ENCODE data around the gene NR3C1. TPM values are rescaled to one million over a fixed set of nuclear protein-coding genes. Genes with fewer than 3 reads are reported as not detected.

Gene NR3C1
- total and polyA plus RNA-seq, 2 of the 13 experiments (the other 11 are each of a cell fraction or from before 2014, with no cell fraction given) = 10.0 to 24.3 TPM

DNA sequence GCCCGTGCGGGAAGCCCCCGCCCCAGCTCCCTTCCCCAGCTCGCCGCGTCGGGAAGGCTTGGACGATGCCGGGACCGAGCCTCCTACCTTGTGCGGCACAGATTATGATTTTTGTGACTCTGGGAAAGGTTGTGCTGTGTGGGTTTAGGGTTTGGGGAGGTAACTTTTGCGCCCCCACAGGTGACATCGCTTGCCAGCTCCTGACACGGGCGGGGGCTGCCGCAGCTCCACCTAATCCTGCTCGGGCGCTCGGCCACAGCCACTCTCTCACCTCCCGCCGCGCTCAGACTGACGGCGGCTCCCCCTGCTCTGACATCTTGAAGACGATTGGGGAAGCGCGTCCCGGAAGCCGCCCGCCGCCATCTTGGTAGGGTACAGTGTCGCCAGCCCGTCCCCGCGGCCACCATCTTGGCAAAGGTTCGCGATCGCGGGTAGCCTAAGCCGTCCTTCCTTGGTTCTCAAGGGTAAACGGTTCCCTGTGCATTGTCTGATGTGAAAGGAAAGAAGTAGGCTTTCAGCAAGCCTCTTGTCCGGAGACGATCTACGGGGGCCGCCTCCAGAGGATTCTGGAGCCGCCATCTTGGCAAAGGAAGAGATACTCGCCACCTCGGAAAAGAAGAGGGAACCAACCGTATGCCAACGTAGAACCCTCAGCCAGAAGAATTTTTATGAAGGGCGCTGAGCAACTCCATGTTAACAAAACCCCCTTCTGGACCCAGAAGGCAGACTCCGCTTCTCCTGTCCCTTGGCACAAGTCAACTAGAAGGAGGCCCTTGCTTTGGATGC, 1.8 kb upstream of the NR3C1 start (continued):
- TF ChIP-seq, protein P1, sequence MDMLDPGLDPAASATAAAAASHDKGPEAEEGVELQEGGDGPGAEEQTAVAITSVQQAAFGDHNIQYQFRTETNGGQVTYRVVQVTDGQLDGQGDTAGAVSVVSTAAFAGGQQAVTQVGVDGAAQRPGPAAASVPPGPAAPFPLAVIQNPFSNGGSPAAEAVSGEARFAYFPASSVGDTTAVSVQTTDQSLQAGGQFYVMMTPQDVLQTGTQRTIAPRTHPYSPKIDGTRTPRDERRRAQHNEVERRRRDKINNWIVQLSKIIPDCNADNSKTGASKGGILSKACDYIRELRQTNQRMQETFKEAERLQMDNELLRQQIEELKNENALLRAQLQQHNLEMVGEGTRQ (IDR thresholded peaks at IDR 0.05; ENCODE audit: low read depth, low read length) = no peak
- TF ChIP-seq, protein P1 (CRISPR knock-in tag; IDR thresholded peaks at IDR 0.05; ENCODE audit: borderline replicate concordance) = no peak
- TF ChIP-seq, protein P2, sequence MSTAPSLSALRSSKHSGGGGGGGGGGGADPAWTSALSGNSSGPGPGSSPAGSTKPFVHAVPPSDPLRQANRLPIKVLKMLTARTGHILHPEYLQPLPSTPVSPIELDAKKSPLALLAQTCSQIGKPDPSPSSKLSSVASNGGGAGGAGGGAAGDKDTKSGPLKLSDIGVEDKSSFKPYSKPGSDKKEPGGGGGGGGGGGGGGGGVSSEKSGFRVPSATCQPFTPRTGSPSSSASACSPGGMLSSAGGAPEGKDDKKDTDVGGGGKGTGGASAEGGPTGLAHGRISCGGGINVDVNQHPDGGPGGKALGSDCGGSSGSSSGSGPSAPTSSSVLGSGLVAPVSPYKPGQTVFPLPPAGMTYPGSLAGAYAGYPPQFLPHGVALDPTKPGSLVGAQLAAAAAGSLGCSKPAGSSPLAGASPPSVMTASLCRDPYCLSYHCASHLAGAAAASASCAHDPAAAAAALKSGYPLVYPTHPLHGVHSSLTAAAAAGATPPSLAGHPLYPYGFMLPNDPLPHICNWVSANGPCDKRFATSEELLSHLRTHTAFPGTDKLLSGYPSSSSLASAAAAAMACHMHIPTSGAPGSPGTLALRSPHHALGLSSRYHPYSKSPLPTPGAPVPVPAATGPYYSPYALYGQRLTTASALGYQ (CRISPR knock-in tag; IDR thresholded peaks at IDR 0.05) = no peak
- no peak; the same call in 1 of the 2 replicates for TF ChIP-seq ZSCAN22 (CRISPR knock-in tag; IDR thresholded peaks at IDR 0.05)
- TF ChIP-seq, protein P3, sequence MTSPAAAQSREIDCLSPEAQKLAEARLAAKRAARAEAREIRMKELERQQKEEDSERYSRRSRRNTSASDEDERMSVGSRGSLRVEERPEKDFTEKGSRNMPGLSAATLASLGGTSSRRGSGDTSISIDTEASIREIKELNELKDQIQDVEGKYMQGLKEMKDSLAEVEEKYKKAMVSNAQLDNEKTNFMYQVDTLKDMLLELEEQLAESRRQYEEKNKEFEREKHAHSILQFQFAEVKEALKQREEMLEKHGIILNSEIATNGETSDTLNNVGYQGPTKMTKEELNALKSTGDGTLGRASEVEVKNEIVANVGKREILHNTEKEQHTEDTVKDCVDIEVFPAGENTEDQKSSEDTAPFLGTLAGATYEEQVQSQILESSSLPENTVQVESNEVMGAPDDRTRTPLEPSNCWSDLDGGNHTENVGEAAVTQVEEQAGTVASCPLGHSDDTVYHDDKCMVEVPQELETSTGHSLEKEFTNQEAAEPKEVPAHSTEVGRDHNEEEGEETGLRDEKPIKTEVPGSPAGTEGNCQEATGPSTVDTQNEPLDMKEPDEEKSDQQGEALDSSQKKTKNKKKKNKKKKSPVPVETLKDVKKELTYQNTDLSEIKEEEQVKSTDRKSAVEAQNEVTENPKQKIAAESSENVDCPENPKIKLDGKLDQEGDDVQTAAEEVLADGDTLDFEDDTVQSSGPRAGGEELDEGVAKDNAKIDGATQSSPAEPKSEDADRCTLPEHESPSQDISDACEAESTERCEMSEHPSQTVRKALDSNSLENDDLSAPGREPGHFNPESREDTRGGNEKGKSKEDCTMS (CRISPR knock-in tag; conservative IDR thresholded peaks at IDR 0.05) = no peak
- TF ChIP-seq, protein P4, sequence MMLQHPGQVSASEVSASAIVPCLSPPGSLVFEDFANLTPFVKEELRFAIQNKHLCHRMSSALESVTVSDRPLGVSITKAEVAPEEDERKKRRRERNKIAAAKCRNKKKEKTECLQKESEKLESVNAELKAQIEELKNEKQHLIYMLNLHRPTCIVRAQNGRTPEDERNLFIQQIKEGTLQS (CRISPR knock-in tag; IDR thresholded peaks at IDR 0.05) = peak; percentile 29; the same call in 1 of the 2 replicates
- TF ChIP-seq EED (CRISPR knock-in tag; IDR thresholded peaks at IDR 0.05) = 0 out of 2 replicates have a peak, but pooled peaks have one; percentile 35
- TF ChIP-seq, protein P5, sequence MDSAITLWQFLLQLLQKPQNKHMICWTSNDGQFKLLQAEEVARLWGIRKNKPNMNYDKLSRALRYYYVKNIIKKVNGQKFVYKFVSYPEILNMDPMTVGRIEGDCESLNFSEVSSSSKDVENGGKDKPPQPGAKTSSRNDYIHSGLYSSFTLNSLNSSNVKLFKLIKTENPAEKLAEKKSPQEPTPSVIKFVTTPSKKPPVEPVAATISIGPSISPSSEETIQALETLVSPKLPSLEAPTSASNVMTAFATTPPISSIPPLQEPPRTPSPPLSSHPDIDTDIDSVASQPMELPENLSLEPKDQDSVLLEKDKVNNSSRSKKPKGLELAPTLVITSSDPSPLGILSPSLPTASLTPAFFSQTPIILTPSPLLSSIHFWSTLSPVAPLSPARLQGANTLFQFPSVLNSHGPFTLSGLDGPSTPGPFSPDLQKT (CRISPR knock-in tag; IDR thresholded peaks at IDR 0.05; ENCODE audit: borderline replicate concordance) = no peak
- TF ChIP-seq, protein P6, sequence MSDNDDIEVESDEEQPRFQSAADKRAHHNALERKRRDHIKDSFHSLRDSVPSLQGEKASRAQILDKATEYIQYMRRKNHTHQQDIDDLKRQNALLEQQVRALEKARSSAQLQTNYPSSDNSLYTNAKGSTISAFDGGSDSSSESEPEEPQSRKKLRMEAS (IDR thresholded peaks at IDR 0.05) = peak; percentile 81
- 0 out of 2 replicates have a peak, but pooled peaks have one; percentile 55 for TF ChIP-seq ZNF274 (CRISPR knock-in tag; IDR thresholded peaks at IDR 0.05)
- TF ChIP-seq AHR (CRISPR knock-in tag; IDR thresholded peaks at IDR 0.05) = 0 out of 2 replicates have a peak, but pooled peaks have one; percentile 69
- peak; percentile 34 for TF ChIP-seq HNRNPLL (IDR thresholded peaks at IDR 0.05; ENCODE audit: low read depth, low read length, poor library complexity, severe bottlenecking)
- peak; percentile 45 for TF ChIP-seq AGO1 (IDR thresholded peaks at IDR 0.05; ENCODE audit: low read depth, low read length, poor library complexity, severe bottlenecking)
- TF ChIP-seq ZNF577 (CRISPR knock-in tag; IDR thresholded peaks at IDR 0.05; ENCODE audit: borderline replicate concordance, low read depth) = no peak
- TF ChIP-seq, protein P7, sequence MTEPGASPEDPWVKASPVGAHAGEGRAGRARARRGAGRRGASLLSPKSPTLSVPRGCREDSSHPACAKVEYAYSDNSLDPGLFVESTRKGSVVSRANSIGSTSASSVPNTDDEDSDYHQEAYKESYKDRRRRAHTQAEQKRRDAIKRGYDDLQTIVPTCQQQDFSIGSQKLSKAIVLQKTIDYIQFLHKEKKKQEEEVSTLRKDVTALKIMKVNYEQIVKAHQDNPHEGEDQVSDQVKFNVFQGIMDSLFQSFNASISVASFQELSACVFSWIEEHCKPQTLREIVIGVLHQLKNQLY (CRISPR knock-in tag; IDR thresholded peaks at IDR 0.05) = no peak

Measured in HepG2 (cell line).